GM18951 (cell line): Measurements from ENCODE around the gene GNA12.

Experiments
- POLR2A ChIP-seq: IDR thresholded peaks from 4 replicates; pipeline ENCODE4 v1.6.1; 2011; ENCODE audit warnings: mild to moderate bottlenecking; ENCODE audit not compliant: insufficient read length, insufficient read depth; ENCODE audit errors: extremely low read depth
- in situ Hi-C: fragments of 300-500 bp; cut with MboI; formaldehyde crosslinking; loops from one replicate; pipeline ENCODE4 v1.12.0; 2022; ENCODE audit warnings: low sequenced_read_pairs, mixed read lengths, inconsistent platforms; ENCODE audit not compliant: unreplicated experiment

GNA12 gene

GRCh38 chr7:2794836-2795636 is 49.1 kb downstream of the GNA12 start:
- in situ Hi-C loops: no loop called here

GRCh38 chr7:2792856-2793487 is 51.1 kb downstream of the GNA12 start:
- no peak for TF ChIP-seq POLR2A
- in situ Hi-C loops: no loop called here

More at GRCh38 chr7:2794836-2795636, 49.1 kb downstream of the GNA12 start:
- no peak for TF ChIP-seq POLR2A

GRCh38 chr7:2792235-2792634 is 51.9 kb downstream of the GNA12 start:
- TF ChIP-seq POLR2A: no peak
- in situ Hi-C loops: no loop called here

- in situ Hi-C loops: no loop called here
- TF ChIP-seq POLR2A: no peak
Observed at GRCh38 chr7:2791390-2791789, 52.7 kb downstream of the GNA12 start.

- in situ Hi-C loops: no loop called here
- TF ChIP-seq POLR2A: no peak
Observed at GRCh38 chr7:2787251-2787951, 56.7 kb downstream of the GNA12 start.

- in situ Hi-C loops: no loop called here
- TF ChIP-seq POLR2A: no peak
Observed at GRCh38 chr7:2786607-2787116, 57.4 kb downstream of the GNA12 start.

- no peak for TF ChIP-seq POLR2A
- in situ Hi-C loops: no loop called here
Observed at GRCh38 chr7:2785071-2785500, 59.0 kb downstream of the GNA12 start.

GRCh38 chr7:2782565-2782964 is 61.5 kb downstream of the GNA12 start:
- no peak for TF ChIP-seq POLR2A
- in situ Hi-C loops: no loop called here

GRCh38 chr7:2782121-2782520 is 62.0 kb downstream of the GNA12 start:
- in situ Hi-C loops: no loop called here

GRCh38 chr7:2781636-2782035 is 62.5 kb downstream of the GNA12 start:
- TF ChIP-seq POLR2A: no peak
- in situ Hi-C loops: no loop called here

More at GRCh38 chr7:2782121-2782520, 62.0 kb downstream of the GNA12 start:
- no peak for TF ChIP-seq POLR2A

GRCh38 chr7:2779051-2779450 is 65.1 kb downstream of the GNA12 start:
- in situ Hi-C loops: no loop called here
- TF ChIP-seq POLR2A: no peak

GRCh38 chr7:2777898-2778535 is 66.1 kb downstream of the GNA12 start:
- in situ Hi-C loops: no loop called here
- TF ChIP-seq POLR2A: no peak

GRCh38 chr7:2776401-2776800 is 67.7 kb downstream of the GNA12 start:
- in situ Hi-C loops: no loop called here
- TF ChIP-seq POLR2A: no peak

- no peak for TF ChIP-seq POLR2A
- in situ Hi-C loops: no loop called here
Observed at GRCh38 chr7:2775785-2776184, 68.3 kb downstream of the GNA12 start.
